ENCODE measurements around the gene RFX5.
A peak's percentile ranks its signal among the peaks of the same experiment; 100 is the strongest.

Gene RFX5

DNA sequence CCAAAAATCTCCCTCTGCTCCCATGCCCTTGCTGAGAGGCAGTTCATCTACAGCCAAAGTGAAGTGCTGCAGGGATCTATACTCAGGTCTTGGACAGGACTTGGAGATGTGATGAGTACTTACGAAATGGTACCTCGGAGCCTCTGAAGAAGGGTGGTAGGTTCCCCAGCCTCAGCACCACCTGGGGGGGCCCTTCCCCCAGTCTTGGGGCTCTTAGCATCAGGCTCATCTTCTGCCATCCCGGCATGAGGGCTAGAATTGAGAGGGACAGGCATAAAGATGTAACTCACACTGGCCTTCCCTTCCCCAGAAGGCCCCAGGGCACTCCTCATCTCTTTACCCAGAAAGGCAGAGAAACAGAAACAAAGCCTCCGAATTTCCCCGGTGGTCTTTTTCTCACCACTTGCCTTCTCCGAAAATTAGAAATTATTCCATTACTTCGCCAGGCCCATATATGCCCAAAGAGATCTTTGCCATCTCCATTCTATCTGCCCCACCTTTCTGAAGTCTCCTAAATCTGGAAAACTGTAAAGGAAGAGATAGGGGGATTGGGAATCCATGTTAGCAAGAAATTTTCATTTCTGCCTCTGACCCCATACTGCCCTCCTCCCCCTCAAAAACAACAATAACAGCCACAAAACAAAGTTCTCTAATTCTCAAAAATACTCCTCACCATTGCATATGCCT, 827 bp downstream of the RFX5 start:
- H3K4me1 ChIP-seq, result peaks cover 58 to 64% (median 61%) of the 10 kb centered on the region in 10 experiments
- peak overlapping the region; percentile 65 to 79 (median 68) for H3K4me3 ChIP-seq
- peak overlapping the region; percentile 89 to 99 (median 95) for H3K27ac ChIP-seq
- H3K4me2 ChIP-seq, result peak overlapping the region; percentile 82 to 99 (median 97)
- H3K9ac ChIP-seq, result peak overlapping the region; percentile 82 to 96 (median 89)
- H4K20me1 ChIP-seq, result no peaks in the 10 kb centered on the region; a peak in 4 of 22 replicates
- no peaks in the 10 kb centered on the region for H3K27me3 ChIP-seq
- H3K36me3 ChIP-seq, result peaks cover 28 to 44% (median 39%) of the 10 kb centered on the region in 11 experiments
- no peak for TF ChIP-seq Cebpa-rat (IDR thresholded peaks at IDR 0.05)
- peaks cover 10 to 27% (median 24%) of the 10 kb centered on the region in 11 experiments for H3K9me3 ChIP-seq (replicated peaks in 1 of 11)

DNA sequence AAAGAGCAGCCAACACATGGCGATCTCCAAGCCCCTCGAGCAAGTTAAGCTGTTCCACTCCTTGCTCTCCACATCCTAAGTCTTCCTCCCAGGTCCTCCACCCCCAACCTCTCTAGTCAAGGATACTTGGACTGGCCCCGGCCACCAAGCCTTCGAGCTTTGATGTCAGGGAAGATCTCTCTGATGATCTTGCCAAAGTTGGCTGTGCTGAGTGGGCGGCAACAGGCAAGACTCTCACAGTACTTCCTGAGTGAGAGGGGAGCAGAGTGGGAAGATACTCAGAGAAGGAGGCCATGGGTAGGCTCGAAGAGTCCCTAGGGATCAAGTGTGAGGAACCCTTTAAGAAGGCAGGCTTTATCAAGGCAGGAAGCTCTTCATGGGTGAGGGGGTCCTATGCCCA, 2.8 kb downstream of the RFX5 start:
- Histone ChIP-seq H3K36me3 (peaks cover 28 to 53% (median 36%) of the 10 kb centered on the region in 11 experiments), H4K20me1 (no peaks in the 10 kb centered on the region; a peak in 4 of 22 replicates), H3K4me1 (peaks cover 64 to 78% (median 72%) of the 10 kb centered on the region in 10 experiments), H3K27ac (peak overlapping the region in 8 of 11 experiments; percentile 0 to 72 (median 50); a peak in 12 of 22 replicates), H3K9ac (peak overlapping the region in 7 of 11 experiments; percentile 5 to 60 (median 17); a peak in 8 of 22 replicates), H3K4me2 (peak overlapping the region; percentile 72 to 99 (median 97)), H3K4me3 (peak overlapping the region in 6 of 10 experiments; percentile 17 to 79 (median 69); a peak in 11 of 20 replicates), H3K9me3 (replicated peaks in 1 of 11) (peaks cover 0 to 7% (median 5%) of the 10 kb centered on the region in 11 experiments; a peak in 12 of 22 replicates), H3K27me3 (no peaks in the 10 kb centered on the region)
- no peak for TF ChIP-seq Cebpa-rat (IDR thresholded peaks at IDR 0.05)

DNA sequence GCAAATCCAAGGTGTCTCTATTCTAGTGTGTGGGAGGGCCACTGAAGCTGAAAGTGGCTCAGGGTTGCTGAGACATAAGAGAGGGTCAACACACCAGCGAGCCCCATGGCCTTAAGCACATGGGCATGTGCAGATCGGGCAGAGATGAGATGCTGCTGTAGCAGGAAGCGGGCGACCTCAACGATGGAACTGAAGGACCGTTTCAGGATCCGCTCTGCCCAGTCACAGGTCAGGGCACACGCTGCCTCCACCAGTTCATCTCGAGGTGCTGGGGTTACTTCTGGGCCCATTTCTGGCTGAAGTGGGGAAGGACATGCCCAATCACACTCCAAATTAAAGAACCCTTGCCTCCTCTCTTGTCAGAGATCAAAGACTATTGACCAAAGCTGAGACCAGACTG, 3.5 kb downstream of the RFX5 start:
- H3K36me3 ChIP-seq, result peaks cover 28 to 53% (median 36%) of the 10 kb centered on the region in 11 experiments
- H3K4me3 ChIP-seq, result peak overlapping the region in 2 of 10 experiments; percentile 66 to 68; a peak in 2 of 20 replicates
- H3K27ac ChIP-seq, result peak overlapping the region in 9 of 11 experiments; percentile 0 to 72 (median 53); a peak in 13 of 22 replicates
- H4K20me1 ChIP-seq, result no peaks in the 10 kb centered on the region; a peak in 4 of 22 replicates
- peaks cover 0 to under 1% (median 0%) of the 10 kb centered on the region in 11 experiments; a peak in 1 of 22 replicates for H3K9me3 ChIP-seq (replicated peaks in 1 of 11)
- H3K4me2 ChIP-seq, result peak overlapping the region in 9 of 11 experiments; percentile 82 to 99 (median 97); a peak in 18 of 22 replicates
- H3K27me3 ChIP-seq, result no peaks in the 10 kb centered on the region
- peaks cover 64 to 76% (median 71%) of the 10 kb centered on the region in 10 experiments for H3K4me1 ChIP-seq
- TF ChIP-seq Cebpa-rat (IDR thresholded peaks at IDR 0.05), result no peak
- peak overlapping the region in 6 of 11 experiments; percentile 6 to 60 (median 32); a peak in 5 of 22 replicates for H3K9ac ChIP-seq

DNA sequence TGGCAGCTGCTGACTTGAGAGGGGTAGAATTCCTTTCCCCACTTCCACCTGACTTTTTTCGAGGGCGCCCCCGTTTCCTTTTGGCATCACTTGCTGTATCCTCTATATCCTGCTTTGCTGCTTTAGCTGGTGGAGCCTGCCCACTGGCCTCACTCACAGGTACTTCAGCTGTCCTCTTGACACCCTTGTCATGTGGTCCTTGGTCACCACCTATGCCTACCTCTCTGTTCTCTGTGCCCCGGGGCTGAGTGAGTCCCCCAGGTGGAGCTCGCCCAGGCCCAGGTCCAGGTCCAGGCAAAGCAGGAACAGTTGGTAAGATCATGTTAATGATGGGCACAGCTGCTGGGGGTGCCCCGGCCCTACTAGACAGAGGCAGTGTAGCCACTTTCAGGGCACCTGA, 4.5 kb downstream of the RFX5 start:
- Histone ChIP-seq H3K9me3 (replicated peaks in 1 of 11) (no peaks in the 10 kb centered on the region), H3K4me1 (peaks cover 58 to 66% (median 61%) of the 10 kb centered on the region in 10 experiments), H3K4me2 (peak overlapping the region in 9 of 11 experiments; percentile 24 to 98 (median 92); a peak in 11 of 22 replicates), H3K27ac (peak overlapping the region in 10 of 11 experiments; percentile 1 to 72 (median 44); a peak in 12 of 22 replicates), H4K20me1 (no peaks in the 10 kb centered on the region; a peak in 4 of 22 replicates), H3K36me3 (peaks cover 28 to 53% (median 36%) of the 10 kb centered on the region in 11 experiments), H3K9ac (peak overlapping the region in 8 of 11 experiments; percentile 7 to 60 (median 34); a peak in 6 of 22 replicates), H3K27me3 (no peaks in the 10 kb centered on the region), H3K4me3 (no peak overlapping the region)
- no peak for TF ChIP-seq Cebpa-rat (IDR thresholded peaks at IDR 0.05)

DNA sequence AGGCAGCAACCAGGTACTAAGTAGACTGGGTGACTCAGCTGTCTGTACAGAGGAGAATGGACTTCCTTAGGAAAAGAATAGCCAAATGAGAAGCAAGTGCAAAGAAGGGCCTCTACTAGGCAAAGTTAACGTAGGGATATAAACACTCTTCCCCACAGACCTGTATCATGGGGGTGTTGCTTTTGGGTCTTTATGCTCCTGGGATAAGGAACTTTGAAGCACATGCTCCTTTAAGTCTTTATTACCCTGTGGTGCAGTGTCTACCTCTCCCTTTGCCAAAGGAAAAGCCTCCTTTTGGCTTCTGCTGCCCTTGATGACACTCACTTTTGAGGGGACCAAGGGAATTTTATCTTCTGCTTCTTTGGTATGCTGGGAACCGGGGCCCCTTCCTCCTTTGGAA, 5.0 kb downstream of the RFX5 start:
- no peak for TF ChIP-seq Cebpa-rat (IDR thresholded peaks at IDR 0.05)
- peak overlapping the region in 9 of 11 experiments; percentile 7 to 60 (median 31); a peak in 8 of 22 replicates for H3K9ac ChIP-seq
- peaks cover 28 to 53% (median 36%) of the 10 kb centered on the region in 11 experiments for H3K36me3 ChIP-seq
- H3K4me3 ChIP-seq, result no peak overlapping the region
- H3K4me2 ChIP-seq, result peak overlapping the region in 10 of 11 experiments; percentile 24 to 98 (median 64); a peak in 14 of 22 replicates
- no peaks in the 10 kb centered on the region for H3K9me3 ChIP-seq (replicated peaks in 1 of 11)
- H3K27me3 ChIP-seq, result no peaks in the 10 kb centered on the region
- H4K20me1 ChIP-seq, result no peaks in the 10 kb centered on the region; a peak in 4 of 22 replicates
- H3K27ac ChIP-seq, result peak overlapping the region in 10 of 11 experiments; percentile 1 to 72 (median 44); a peak in 15 of 22 replicates
- H3K4me1 ChIP-seq, result peaks cover 57 to 65% (median 60%) of the 10 kb centered on the region in 10 experiments

DNA sequence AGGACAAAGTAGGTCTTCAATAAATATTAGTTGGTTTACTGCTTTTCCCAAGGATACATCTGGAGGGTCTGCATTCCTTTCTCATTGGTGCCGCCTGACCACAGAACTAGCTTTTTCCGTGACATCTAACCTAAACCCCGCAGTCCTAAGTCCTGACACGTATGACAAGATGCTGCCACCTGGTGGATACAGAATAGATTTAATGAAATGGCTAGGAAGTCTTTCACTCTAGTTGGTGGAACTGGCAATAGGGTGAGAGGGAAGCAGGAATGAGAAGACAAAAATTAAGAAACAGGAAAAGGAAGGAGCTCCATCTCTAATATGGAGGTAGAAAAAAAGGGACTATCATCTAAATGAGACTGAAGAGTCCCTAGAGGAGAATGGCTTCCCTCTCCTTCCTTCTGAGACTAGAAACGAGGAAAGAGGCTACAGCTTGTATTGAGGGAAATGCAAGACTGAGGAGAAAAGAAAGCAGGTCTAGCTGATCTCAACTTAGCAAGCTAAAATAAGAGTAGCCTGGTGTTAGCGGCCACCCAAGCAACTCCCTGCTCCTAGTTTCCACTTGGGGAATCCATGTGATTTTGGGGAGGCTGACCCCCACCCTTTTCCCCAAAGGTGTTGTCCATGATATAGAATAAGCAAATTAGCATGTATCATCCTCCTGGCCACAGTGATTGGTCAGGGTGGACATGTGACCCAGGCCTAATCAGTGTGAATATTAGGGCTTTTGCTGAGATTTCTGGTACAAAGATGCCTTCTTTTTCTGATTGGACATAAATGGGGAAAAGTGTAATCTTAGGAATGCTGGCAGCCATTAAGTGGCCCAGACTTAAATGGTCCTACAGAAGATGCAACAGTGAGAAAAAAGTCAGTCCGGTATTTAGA, 5.9 kb downstream of the RFX5 start:
- Histone ChIP-seq H3K27me3 (no peaks in the 10 kb centered on the region), H3K36me3 (peaks cover 28 to 53% (median 36%) of the 10 kb centered on the region in 11 experiments), H3K4me2 (peak overlapping the region; percentile 3 to 98 (median 60); a peak in 21 of 22 replicates), H4K20me1 (no peaks in the 10 kb centered on the region; a peak in 4 of 22 replicates), H3K4me1 (peaks cover 55 to 63% (median 58%) of the 10 kb centered on the region in 10 experiments), H3K9ac (peak overlapping the region; percentile 6 to 50 (median 31); a peak in 15 of 22 replicates), H3K27ac (peak overlapping the region in 9 of 11 experiments; percentile 46 to 72 (median 59); a peak in 18 of 22 replicates), H3K4me3 (no peak overlapping the region), H3K9me3 (replicated peaks in 1 of 11) (no peaks in the 10 kb centered on the region)
- no peak for TF ChIP-seq Cebpa-rat (IDR thresholded peaks at IDR 0.05)

DNA sequence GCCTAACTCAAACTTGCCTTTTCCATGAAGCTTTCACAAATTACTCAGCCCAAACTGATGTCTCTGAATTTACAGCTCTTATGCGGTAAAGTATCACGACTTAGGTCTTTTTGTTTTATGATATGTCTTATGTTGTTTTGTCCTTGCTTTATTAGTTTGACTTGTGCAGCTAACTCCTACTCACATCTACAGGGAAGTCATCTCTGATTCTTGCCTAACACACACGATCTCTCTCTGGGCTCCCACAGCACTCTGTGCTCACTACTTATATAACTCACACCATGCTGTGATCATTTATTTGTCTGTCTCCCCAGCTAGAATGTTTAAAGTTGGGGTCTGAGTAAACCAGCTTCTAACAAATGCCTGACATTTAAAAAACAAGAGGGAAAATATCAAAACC, 10.5 kb downstream of the RFX5 start:
- Histone ChIP-seq H3K4me1 (peaks cover 9 to 17% (median 13%) of the 10 kb centered on the region in 10 experiments; a peak in 19 of 20 replicates), H3K36me3 (peaks cover 0 to 10% (median 0%) of the 10 kb centered on the region in 11 experiments; a peak in 5 of 22 replicates), H3K27me3 (no peaks in the 10 kb centered on the region), H3K4me3 (no peak overlapping the region), H3K9me3 (replicated peaks in 1 of 11) (no peaks in the 10 kb centered on the region), H4K20me1 (no peaks in the 10 kb centered on the region; a peak in 1 of 22 replicates), H3K27ac (no peak overlapping the region), H3K9ac (peak overlapping the region in 2 of 11 experiments; percentile 1 to 10; a peak in 1 of 22 replicates), H3K4me2 (no peak overlapping the region)
- TF ChIP-seq Cebpa-rat (IDR thresholded peaks at IDR 0.05), result no peak

DNA sequence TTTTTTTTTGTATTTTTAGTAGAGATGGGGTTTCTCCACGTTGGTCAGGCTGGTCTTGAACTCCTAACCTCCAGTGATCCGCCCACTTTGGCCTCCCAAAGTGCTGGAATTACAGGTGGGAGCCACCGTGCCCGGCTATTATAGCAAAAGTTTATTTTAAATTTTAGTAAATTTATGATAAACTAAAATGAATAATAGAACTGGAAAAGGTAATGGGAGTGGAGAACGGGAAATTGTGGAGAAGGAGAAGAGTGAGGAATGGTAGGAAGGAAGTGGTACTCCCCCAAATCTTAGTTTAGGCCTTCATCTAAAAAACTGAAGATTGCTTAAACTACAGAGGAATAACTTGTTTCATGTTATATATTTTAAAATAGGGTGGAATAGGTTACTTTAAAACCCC, 12.2 kb downstream of the RFX5 start:
- peaks cover 0 to 9% (median 5%) of the 10 kb centered on the region in 10 experiments; a peak in 9 of 20 replicates for H3K4me1 ChIP-seq
- H4K20me1 ChIP-seq, result no peaks in the 10 kb centered on the region
- H3K27me3 ChIP-seq, result no peaks in the 10 kb centered on the region
- peaks cover 0 to 3% (median 0%) of the 10 kb centered on the region in 11 experiments; a peak in 2 of 22 replicates for H3K36me3 ChIP-seq
- no peak overlapping the region for H3K9ac ChIP-seq
- no peak overlapping the region for H3K27ac ChIP-seq
- H3K4me2 ChIP-seq, result no peak overlapping the region
- no peaks in the 10 kb centered on the region for H3K9me3 ChIP-seq (replicated peaks in 1 of 11)
- no peak overlapping the region for H3K4me3 ChIP-seq
- no peak for TF ChIP-seq Cebpa-rat (IDR thresholded peaks at IDR 0.05)

All from BLaER1 treated with 17β-estradiol and CSF1 and Interleukin-3, amounts not matched to agents 10 nM and 100 nM (cell line).